Neural cell (in vitro differentiated cells): ENCODE measurements around the gene USP7. TPM values are rescaled to one million over a fixed set of nuclear protein-coding genes. Genes with fewer than 3 reads are reported as not detected.

Source experiments
- H2AFZ ChIP-seq: fragments of 200-600, 300-800 bp; sonication (generic), shearing (Covaris generic); 2 replicates; pipeline ENCODE4 v1.6.0; 2014; ENCODE audit warnings: low read depth, mild to moderate bottlenecking, antibody characterized with exemption, low read length, moderate library complexity
- H3F3A ChIP-seq: fragments of 200-600 bp; shearing (Covaris generic); 2 replicates; pipeline ENCODE4 v1.6.1; 2016; ENCODE audit warnings: mild to moderate bottlenecking, moderate library complexity, mixed read lengths, antibody characterized with exemption, low read length; ENCODE audit not compliant: insufficient read depth, poor library complexity, severe bottlenecking
- H3K27ac ChIP-seq: fragments of 200-600, 300-800 bp; sonication (generic), shearing (Covaris generic); 2 replicates; pipeline ENCODE4 v1.5.1; 2014; ENCODE audit warnings: mild to moderate bottlenecking, low read length, moderate library complexity
- H3K27me3 ChIP-seq: fragments of 300-800, 200-600 bp; sonication (generic), shearing (Covaris generic); 2 replicates; pipeline ENCODE4 v1.6.0; 2014; ENCODE audit warnings: mild to moderate bottlenecking, low read depth, low read length, moderate library complexity; ENCODE audit not compliant: insufficient read depth
- H3K36me3 ChIP-seq: fragments of 300-800, 200-600 bp; sonication (generic), shearing (Covaris generic); 2 replicates; pipeline ENCODE4 v1.5.1; 2014; ENCODE audit warnings: mild to moderate bottlenecking, antibody characterized with exemption, low read length, moderate library complexity; ENCODE audit not compliant: insufficient read depth
- H3K4me2 ChIP-seq: fragments of 300-800, 200-600 bp; sonication (generic), shearing (Covaris generic); 2 replicates; pipeline ENCODE4 v1.6.0; 2014; ENCODE audit warnings: mild to moderate bottlenecking, low read length
- H3K4me3 ChIP-seq: fragments of 300-800, 200-600 bp; sonication (generic), shearing (Covaris generic); 2 replicates; pipeline ENCODE4 v1.5.1; 2014; ENCODE audit warnings: mild to moderate bottlenecking, low read length, moderate library complexity
- H3K79me2 ChIP-seq: fragments of 200-600 bp; shearing (Covaris generic); replicated peaks from 2 replicates; pipeline ENCODE4 v1.6.0; 2014; ENCODE audit warnings: mild to moderate bottlenecking, low read length, moderate library complexity; ENCODE audit not compliant: insufficient read depth
- H3K9ac ChIP-seq: fragments of 300-800, 200-600 bp; sonication (generic), shearing (Covaris generic); 2 replicates; pipeline ENCODE4 v1.6.1; 2016; ENCODE audit warnings: mild to moderate bottlenecking, low read length, mixed read lengths
- H3K9me2 ChIP-seq: fragments of 200-600 bp; shearing (Covaris generic); 2 replicates; pipeline ENCODE4 v1.6.1; 2016; ENCODE audit warnings: mild to moderate bottlenecking, low read length, mixed read lengths; ENCODE audit not compliant: insufficient read depth
- H3K9me3 ChIP-seq: fragments of 200-600, 300-800 bp; sonication (generic), shearing (Covaris generic); 2 replicates; pipeline ENCODE4 v1.6.1; 2016; ENCODE audit warnings: mild to moderate bottlenecking, mixed run types, low read length, moderate library complexity, mixed read lengths
- H4K20me1 ChIP-seq: fragments of 200-600 bp; shearing (Covaris generic); 2 replicates; pipeline ENCODE4 v1.6.1; 2016; ENCODE audit warnings: mild to moderate bottlenecking, mixed run types; ENCODE audit not compliant: insufficient read depth
- EP300 ChIP-seq: fragments of 450-650 bp; conservative IDR thresholded peaks from 2 replicates; pipeline ENCODE4 v1.6.1; 2014; ENCODE audit warnings: antibody characterized with exemption, mild to moderate bottlenecking, moderate library complexity; ENCODE audit not compliant: poor library complexity, severe bottlenecking
- EZH2 ChIP-seq: fragments of 200-600, 300-800 bp; shearing (Covaris generic), sonication (generic); IDR thresholded peaks from 2 replicates; pipeline ENCODE4 v1.6.1; 2014; ENCODE audit warnings: antibody characterized with exemption, low read length, borderline replicate concordance, mild to moderate bottlenecking; ENCODE audit not compliant: insufficient read depth, poor library complexity, severe bottlenecking
- MXI1 ChIP-seq: fragments of 450-650 bp; conservative IDR thresholded peaks from 2 replicates; pipeline ENCODE4 v1.6.1; 2014; ENCODE audit warnings: antibody characterized with exemption, mild to moderate bottlenecking; ENCODE audit not compliant: poor library complexity, severe bottlenecking
- POLR2AphosphoS5 ChIP-seq: IDR thresholded peaks from 2 replicates; pipeline ENCODE4 v1.6.1; 2012
- RAD21 ChIP-seq: fragments of 450-650 bp; conservative IDR thresholded peaks from 2 replicates; pipeline ENCODE4 v1.6.1; 2014; ENCODE audit warnings: antibody characterized with exemption, mild to moderate bottlenecking, moderate library complexity
- REST ChIP-seq: IDR thresholded peaks from 2 replicates; pipeline ENCODE4 v1.6.1; 2012; ENCODE audit warnings: borderline replicate concordance
- SMC3 ChIP-seq: fragments of 450-650 bp; conservative IDR thresholded peaks from 2 replicates; pipeline ENCODE4 v1.6.1; 2014; ENCODE audit warnings: antibody characterized with exemption, mild to moderate bottlenecking, moderate library complexity; ENCODE audit not compliant: poor library complexity
- TAF1 ChIP-seq: IDR thresholded peaks from 2 replicates; pipeline ENCODE4 v1.6.1; 2012; ENCODE audit warnings: low read depth
- polyA plus RNA-seq: library from polyadenylated mRNA; depleted of rRNA; stranded (reverse); fragments of >200 nt; gene quantifications from 2 replicates; pipeline ENCODE4 v1.2.3, GENCODE V29; 2014
- TF ChIP-seq, protein P1 (sequence below): fragments of 450-650 bp; IDR thresholded peaks from 2 replicates; pipeline ENCODE4 v1.5.1; 2014; ENCODE audit warnings: antibody characterized with exemption, mild to moderate bottlenecking, moderate library complexity; ENCODE audit not compliant: poor library complexity, severe bottlenecking

USP7 gene
- polyA plus RNA-seq, 1 donor from 2014 or later, result 52.5 TPM

GRCh38 chr16:8905168-8905762, 58.4 kb downstream of the USP7 start:
- Histone ChIP-seq H3K9me2 (no peaks in the 10 kb centered on the region), H3K9ac (no peak overlapping the region), H4K20me1 (no peaks in the 10 kb centered on the region), H3K27me3 (no peaks in the 10 kb centered on the region), H3K4me3 (no peak overlapping the region), H3K79me2 (no peaks in the 10 kb centered on the region), H3K36me3 (no peaks in the 10 kb centered on the region), H2AFZ (no peak overlapping the region), H3K27ac (no peak overlapping the region), H3F3A (no peaks in the 10 kb centered on the region), H3K9me3 (no peaks in the 10 kb centered on the region), H3K4me2 (no peak overlapping the region)
- no peak for TF ChIP-seq REST
- no peak for TF ChIP-seq TAF1
- TF ChIP-seq, protein P1, sequence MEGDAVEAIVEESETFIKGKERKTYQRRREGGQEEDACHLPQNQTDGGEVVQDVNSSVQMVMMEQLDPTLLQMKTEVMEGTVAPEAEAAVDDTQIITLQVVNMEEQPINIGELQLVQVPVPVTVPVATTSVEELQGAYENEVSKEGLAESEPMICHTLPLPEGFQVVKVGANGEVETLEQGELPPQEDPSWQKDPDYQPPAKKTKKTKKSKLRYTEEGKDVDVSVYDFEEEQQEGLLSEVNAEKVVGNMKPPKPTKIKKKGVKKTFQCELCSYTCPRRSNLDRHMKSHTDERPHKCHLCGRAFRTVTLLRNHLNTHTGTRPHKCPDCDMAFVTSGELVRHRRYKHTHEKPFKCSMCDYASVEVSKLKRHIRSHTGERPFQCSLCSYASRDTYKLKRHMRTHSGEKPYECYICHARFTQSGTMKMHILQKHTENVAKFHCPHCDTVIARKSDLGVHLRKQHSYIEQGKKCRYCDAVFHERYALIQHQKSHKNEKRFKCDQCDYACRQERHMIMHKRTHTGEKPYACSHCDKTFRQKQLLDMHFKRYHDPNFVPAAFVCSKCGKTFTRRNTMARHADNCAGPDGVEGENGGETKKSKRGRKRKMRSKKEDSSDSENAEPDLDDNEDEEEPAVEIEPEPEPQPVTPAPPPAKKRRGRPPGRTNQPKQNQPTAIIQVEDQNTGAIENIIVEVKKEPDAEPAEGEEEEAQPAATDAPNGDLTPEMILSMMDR, result peak; percentile 66
- TF ChIP-seq POLR2AphosphoS5, result no peak
- no peak for TF ChIP-seq MXI1
- peak; percentile 74 for TF ChIP-seq SMC3
- peak; percentile 71 for TF ChIP-seq RAD21
- no peak for TF ChIP-seq EZH2
- no peak for TF ChIP-seq EP300

GRCh38 chr16:8904018-8904430, 59.7 kb downstream of the USP7 start:
- no peaks in the 10 kb centered on the region for H3K9me3 ChIP-seq
- no peak overlapping the region for H3K9ac ChIP-seq
- no peaks in the 10 kb centered on the region for H3K27me3 ChIP-seq
- H3F3A ChIP-seq, result no peaks in the 10 kb centered on the region
- no peak overlapping the region for H3K4me3 ChIP-seq
- no peaks in the 10 kb centered on the region for H3K9me2 ChIP-seq
- no peaks in the 10 kb centered on the region for H3K36me3 ChIP-seq
- H2AFZ ChIP-seq, result no peak overlapping the region
- H4K20me1 ChIP-seq, result no peaks in the 10 kb centered on the region
- TF ChIP-seq REST, result no peak
- TF ChIP-seq MXI1, result no peak
- no peak for TF ChIP-seq POLR2AphosphoS5
- no peak for TF ChIP-seq RAD21
- H3K4me2 ChIP-seq, result no peak overlapping the region
- no peak overlapping the region for H3K27ac ChIP-seq
- no peaks in the 10 kb centered on the region for H3K79me2 ChIP-seq
